Measurements from ENCODE around the gene MRGPRE. TPM values are rescaled to one million over a fixed set of nuclear protein-coding genes. Genes with fewer than 3 reads are reported as not detected.

MRGPRE gene
- total RNA-seq, 2 donors from 2014 or later = not detected

- DNase-seq (ENCODE audit: low spot score) (no peak), ATAC-seq (ENCODE audit: insufficient number of reproducible peaks, low FRiP score, low read depth) (no peak)
- no peaks in the 10 kb centered on the region for H3K4me1 ChIP-seq (ENCODE audit: control insufficient read depth in 1 of 2, low read depth in 2 of 2)
- TF ChIP-seq CTCF (IDR thresholded peaks at IDR 0.05) = no peak
- no peak overlapping the region for H3K27ac ChIP-seq
- H3K4me3 ChIP-seq = no peak overlapping the region
- H3K36me3 ChIP-seq = no peaks in the 10 kb centered on the region
- no peaks in the 10 kb centered on the region for H3K27me3 ChIP-seq (replicated peaks; ENCODE audit: insufficient read depth)
- H3K9me3 ChIP-seq = no peaks in the 10 kb centered on the region
These were observed 40.5 kb downstream of the MRGPRE start for GRCh38 chr11:3191586-3192324.

- no peaks in the 10 kb centered on the region for H3K36me3 ChIP-seq
- no peak overlapping the region for H3K27ac ChIP-seq
- ATAC-seq (ENCODE audit: insufficient number of reproducible peaks, low FRiP score, low read depth) = no peak
- no peaks in the 10 kb centered on the region for H3K4me1 ChIP-seq (ENCODE audit: control insufficient read depth in 1 of 2, low read depth in 2 of 2)
- no peaks in the 10 kb centered on the region for H3K9me3 ChIP-seq
- no peak for TF ChIP-seq CTCF (IDR thresholded peaks at IDR 0.05)
- H3K4me3 ChIP-seq = no peak overlapping the region
- no peak for DNase-seq (ENCODE audit: low spot score)
- H3K27me3 ChIP-seq (replicated peaks; ENCODE audit: insufficient read depth) = no peaks in the 10 kb centered on the region
These were observed 41.6 kb downstream of the MRGPRE start for GRCh38 chr11:3190600-3190999.

- no peak for TF ChIP-seq CTCF (IDR thresholded peaks at IDR 0.05)
- H3K36me3 ChIP-seq = no peaks in the 10 kb centered on the region
- no peaks in the 10 kb centered on the region for H3K27me3 ChIP-seq (replicated peaks; ENCODE audit: insufficient read depth)
- no peaks in the 10 kb centered on the region for H3K9me3 ChIP-seq
- no peak overlapping the region for H3K27ac ChIP-seq
- DNase-seq (ENCODE audit: low spot score) (no peak), ATAC-seq (ENCODE audit: insufficient number of reproducible peaks, low FRiP score, low read depth) (no peak)
- no peaks in the 10 kb centered on the region for H3K4me1 ChIP-seq (ENCODE audit: control insufficient read depth in 1 of 2, low read depth in 2 of 2)
- H3K4me3 ChIP-seq = no peak overlapping the region
These were observed 42.2 kb downstream of the MRGPRE start for GRCh38 chr11:3189886-3190583.

GRCh38 chr11:3189196-3189843, 42.9 kb downstream of the MRGPRE start:
- Histone ChIP-seq H3K4me1 (ENCODE audit: control insufficient read depth in 1 of 2, low read depth in 2 of 2) (no peaks in the 10 kb centered on the region), H3K36me3 (no peaks in the 10 kb centered on the region), H3K27me3 (replicated peaks; ENCODE audit: insufficient read depth) (no peaks in the 10 kb centered on the region), H3K27ac (no peak overlapping the region), H3K9me3 (no peaks in the 10 kb centered on the region), H3K4me3 (no peak overlapping the region)
- TF ChIP-seq CTCF (IDR thresholded peaks at IDR 0.05) = no peak
- no peak for ATAC-seq (ENCODE audit: insufficient number of reproducible peaks, low FRiP score, low read depth)
- DNase-seq (ENCODE audit: low spot score) = no peak

GRCh38 chr11:3188496-3189195, 43.6 kb downstream of the MRGPRE start:
- TF ChIP-seq CTCF (IDR thresholded peaks at IDR 0.05) = no peak
- H3K4me3 ChIP-seq = no peak overlapping the region
- no peaks in the 10 kb centered on the region for H3K36me3 ChIP-seq
- no peaks in the 10 kb centered on the region for H3K4me1 ChIP-seq (ENCODE audit: control insufficient read depth in 1 of 2, low read depth in 2 of 2)
- no peaks in the 10 kb centered on the region for H3K9me3 ChIP-seq
- H3K27ac ChIP-seq = no peak overlapping the region
- H3K27me3 ChIP-seq (replicated peaks; ENCODE audit: insufficient read depth) = no peaks in the 10 kb centered on the region
- DNase-seq (ENCODE audit: low spot score) (no peak), ATAC-seq (ENCODE audit: insufficient number of reproducible peaks, low FRiP score, low read depth) (no peak)
